Measurements from ENCODE around the gene ZFP36L2.
"Not testable (repeated sequence)": the region's sequence is repeated elsewhere in the genome, so short reads cannot be mapped to it uniquely, and the experiment has no call there.

The ZFP36L2 gene

GRCh38 chr2:43206602-43207001, 19.8 kb downstream of the ZFP36L2 start:
- DNase-seq = no peak

GRCh38 chr2:43203373-43203772, 23.0 kb downstream of the ZFP36L2 start:
- DNase-seq = no peak

GRCh38 chr2:43202289-43202688, 24.1 kb downstream of the ZFP36L2 start:
- no peak for DNase-seq

- DNase-seq = no peak
Measured at GRCh38 chr2:43201497-43201896, 24.9 kb downstream of the ZFP36L2 start.

- no peak for DNase-seq
Measured at GRCh38 chr2:43201016-43201415, 25.4 kb downstream of the ZFP36L2 start.

GRCh38 chr2:43199492-43200488, 26.6 kb downstream of the ZFP36L2 start:
- peak; percentile 41 for DNase-seq

- no peak for DNase-seq
Measured at GRCh38 chr2:43198263-43198662, 28.1 kb downstream of the ZFP36L2 start.

- DNase-seq = no peak
Measured at GRCh38 chr2:43197588-43197896, 28.9 kb downstream of the ZFP36L2 start.

- peak; percentile 34 for DNase-seq
Measured at GRCh38 chr2:43196768-43197587, 29.4 kb downstream of the ZFP36L2 start.

GRCh38 chr2:43194121-43194869, 32.1 kb downstream of the ZFP36L2 start:
- DNase-seq = peak; percentile 57

GRCh38 chr2:43193652-43194120, 32.7 kb downstream of the ZFP36L2 start:
- no peak for DNase-seq

GRCh38 chr2:43192744-43193651, 33.4 kb downstream of the ZFP36L2 start:
- DNase-seq = no peak

- DNase-seq = no peak
Measured at GRCh38 chr2:43191947-43192516, 34.4 kb downstream of the ZFP36L2 start.

- DNase-seq = no peak
Measured at GRCh38 chr2:43190311-43191052, 35.9 kb downstream of the ZFP36L2 start.

GRCh38 chr2:43189861-43190260, 36.5 kb downstream of the ZFP36L2 start:
- DNase-seq = not testable (repeated sequence)

- no peak for DNase-seq
Measured at GRCh38 chr2:43188561-43189386, 37.6 kb downstream of the ZFP36L2 start.

- DNase-seq = no peak
Measured at GRCh38 chr2:43186679-43187374, 39.6 kb downstream of the ZFP36L2 start.

GRCh38 chr2:43186321-43186678, 40.1 kb downstream of the ZFP36L2 start:
- DNase-seq = no peak

GRCh38 chr2:43185146-43185545, 41.3 kb downstream of the ZFP36L2 start:
- DNase-seq = no peak

Measured in kidney glomerular epithelial cell (primary cell).